Measurements from ENCODE around the gene PEMT. TPM values are rescaled to one million over a fixed set of nuclear protein-coding genes. Genes with fewer than 3 reads are reported as not detected.

PEMT gene
- total RNA-seq, 1 experiment from 2014 or later: 69.8 TPM

DNA sequence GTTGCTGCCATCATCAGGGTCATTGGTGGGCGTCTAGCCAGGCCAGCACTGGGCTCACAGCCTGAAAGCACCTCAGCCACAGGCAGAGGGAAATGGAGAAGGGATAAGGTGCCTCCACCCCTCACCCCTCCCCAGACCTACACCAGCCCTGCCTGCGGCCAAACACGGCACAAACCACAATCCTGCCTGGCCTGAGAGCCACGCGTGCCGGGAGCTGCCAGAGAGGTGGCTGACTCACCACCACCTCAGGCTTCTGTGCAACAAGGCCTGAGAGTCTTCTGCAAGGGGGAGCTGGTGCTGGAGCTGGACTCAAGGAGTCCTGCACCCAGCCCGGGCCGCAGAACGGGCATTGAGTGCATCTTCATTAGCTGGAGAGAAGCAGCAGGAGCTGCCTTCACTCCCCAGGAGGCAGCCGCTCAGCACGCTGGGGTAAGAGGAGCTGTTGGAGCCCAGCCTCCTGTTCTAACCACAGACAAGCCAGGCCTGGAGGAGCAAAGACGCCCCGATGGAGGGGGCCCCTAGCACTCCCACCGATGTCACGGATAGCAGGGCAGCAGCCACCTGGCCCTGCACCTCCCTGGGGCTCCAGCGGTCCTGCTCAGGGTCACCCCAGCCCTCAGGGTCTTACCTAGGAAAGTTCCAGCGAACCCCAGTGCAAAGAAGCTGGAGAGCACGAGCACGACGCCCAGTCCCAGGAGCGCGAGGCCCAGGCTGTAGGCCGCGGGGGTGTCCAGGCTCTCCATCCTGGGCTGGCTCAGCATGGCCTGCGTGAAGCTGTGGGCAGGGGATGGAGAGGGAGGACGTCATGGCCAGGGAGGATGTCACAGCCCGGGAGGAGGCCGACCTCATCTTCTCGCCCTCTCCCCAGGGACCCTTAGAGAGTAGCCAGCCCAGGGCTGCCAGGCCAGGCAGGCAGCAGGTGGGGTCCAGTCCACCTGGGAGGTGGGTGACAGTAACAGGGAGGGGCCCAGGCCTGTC is 79.3 kb downstream of the PEMT start:
- H3K36me3 ChIP-seq (ENCODE audit: insufficient read depth, low read length): no peaks in the 10 kb centered on the region
- no peak overlapping the region for H3K9ac ChIP-seq (ENCODE audit: low read length)
- H3K4me1 ChIP-seq (ENCODE audit: low read length): no peaks in the 10 kb centered on the region
- H3K79me2 ChIP-seq (ENCODE audit: low read length): no peaks in the 10 kb centered on the region
- H3K9me3 ChIP-seq (ENCODE audit: low read length): no peaks in the 10 kb centered on the region
- no peaks in the 10 kb centered on the region for H3K9me2 ChIP-seq (replicated peaks; ENCODE audit: insufficient read depth, low read length)
- H3K4me2 ChIP-seq (ENCODE audit: low read depth, low read length, poor library complexity, severe bottlenecking): no peak overlapping the region
- no peak for DNase-seq
- H2AFZ ChIP-seq (ENCODE audit: low read length): no peak overlapping the region
- no peak overlapping the region for H3K27ac ChIP-seq (ENCODE audit: low read length)
- H4K20me1 ChIP-seq (ENCODE audit: insufficient read depth, low read depth, low read length): no peaks in the 10 kb centered on the region; the same call in 1 of the 2 replicates
- H3K4me3 ChIP-seq (ENCODE audit: low read length): no peak overlapping the region
- no peaks in the 10 kb centered on the region for H3K27me3 ChIP-seq (ENCODE audit: low read length)

DNA sequence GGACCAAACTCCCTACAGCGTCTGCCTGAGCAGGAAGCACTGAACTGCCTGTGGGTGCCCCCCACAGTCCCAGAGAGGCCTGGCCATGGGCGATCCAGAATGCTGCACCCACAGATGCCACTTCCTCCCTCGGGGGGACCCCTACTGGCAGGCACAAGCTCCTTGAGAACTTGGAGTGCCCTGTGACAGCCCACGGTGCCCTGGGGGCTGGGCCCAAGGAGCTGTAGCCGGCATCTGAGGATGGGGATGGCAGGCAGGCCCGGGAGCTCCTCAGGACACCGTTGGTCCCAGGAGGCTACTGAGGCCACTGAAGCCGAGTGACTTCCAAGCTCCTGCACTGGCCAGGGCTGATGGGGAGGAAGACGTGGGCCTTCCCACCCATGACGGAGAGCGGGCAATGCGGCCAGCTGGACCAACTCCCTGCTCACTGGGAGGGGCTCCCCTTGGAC is 80.2 kb downstream of the PEMT start:
- no peak overlapping the region for H3K9ac ChIP-seq (ENCODE audit: low read length)
- no peaks in the 10 kb centered on the region; the same call in 1 of the 2 replicates for H4K20me1 ChIP-seq (ENCODE audit: insufficient read depth, low read depth, low read length)
- no peaks in the 10 kb centered on the region for H3K27me3 ChIP-seq (ENCODE audit: low read length)
- no peak overlapping the region for H2AFZ ChIP-seq (ENCODE audit: low read length)
- H3K4me3 ChIP-seq (ENCODE audit: low read length): no peak overlapping the region
- no peaks in the 10 kb centered on the region for H3K9me3 ChIP-seq (ENCODE audit: low read length)
- no peak overlapping the region for H3K4me2 ChIP-seq (ENCODE audit: low read depth, low read length, poor library complexity, severe bottlenecking)
- H3K9me2 ChIP-seq (replicated peaks; ENCODE audit: insufficient read depth, low read length): no peaks in the 10 kb centered on the region
- no peaks in the 10 kb centered on the region for H3K79me2 ChIP-seq (ENCODE audit: low read length)
- H3K4me1 ChIP-seq (ENCODE audit: low read length): no peaks in the 10 kb centered on the region
- no peak overlapping the region for H3K27ac ChIP-seq (ENCODE audit: low read length)
- no peak for DNase-seq
- no peaks in the 10 kb centered on the region for H3K36me3 ChIP-seq (ENCODE audit: insufficient read depth, low read length)

- Histone ChIP-seq H3K4me3 (ENCODE audit: low read length) (no peak overlapping the region), H2AFZ (ENCODE audit: low read length) (no peak overlapping the region), H4K20me1 (ENCODE audit: insufficient read depth, low read depth, low read length) (no peaks in the 10 kb centered on the region; the same call in 1 of the 2 replicates), H3K27me3 (ENCODE audit: low read length) (no peaks in the 10 kb centered on the region), H3K4me1 (ENCODE audit: low read length) (no peaks in the 10 kb centered on the region), H3K9ac (ENCODE audit: low read length) (no peak overlapping the region), H3K9me3 (ENCODE audit: low read length) (no peaks in the 10 kb centered on the region), H3K4me2 (ENCODE audit: low read depth, low read length, poor library complexity, severe bottlenecking) (no peak overlapping the region), H3K27ac (ENCODE audit: low read length) (no peak overlapping the region), H3K79me2 (ENCODE audit: low read length) (no peaks in the 10 kb centered on the region), H3K36me3 (ENCODE audit: insufficient read depth, low read length) (no peaks in the 10 kb centered on the region), H3K9me2 (replicated peaks; ENCODE audit: insufficient read depth, low read length) (no peaks in the 10 kb centered on the region)
- no peak for DNase-seq
Measured at GRCh38 chr17:17510456-17511292, 80.8 kb downstream of the PEMT start.

- peak; percentile 59 for DNase-seq
- no peak overlapping the region for H3K4me3 ChIP-seq (ENCODE audit: low read length)
- no peaks in the 10 kb centered on the region for H3K27me3 ChIP-seq (ENCODE audit: low read length)
- H3K9me3 ChIP-seq (ENCODE audit: low read length): no peaks in the 10 kb centered on the region
- H3K36me3 ChIP-seq (ENCODE audit: insufficient read depth, low read length): no peaks in the 10 kb centered on the region
- no peak overlapping the region for H2AFZ ChIP-seq (ENCODE audit: low read length)
- no peak overlapping the region for H3K27ac ChIP-seq (ENCODE audit: low read length)
- H3K79me2 ChIP-seq (ENCODE audit: low read length): no peaks in the 10 kb centered on the region
- H3K9me2 ChIP-seq (replicated peaks; ENCODE audit: insufficient read depth, low read length): no peaks in the 10 kb centered on the region
- H4K20me1 ChIP-seq (ENCODE audit: insufficient read depth, low read depth, low read length): no peaks in the 10 kb centered on the region; the same call in 1 of the 2 replicates
- H3K9ac ChIP-seq (ENCODE audit: low read length): no peak overlapping the region
- no peaks in the 10 kb centered on the region for H3K4me1 ChIP-seq (ENCODE audit: low read length)
- no peak overlapping the region for H3K4me2 ChIP-seq (ENCODE audit: low read depth, low read length, poor library complexity, severe bottlenecking)
Measured at GRCh38 chr17:17509601-17510425, 81.7 kb downstream of the PEMT start.

DNA sequence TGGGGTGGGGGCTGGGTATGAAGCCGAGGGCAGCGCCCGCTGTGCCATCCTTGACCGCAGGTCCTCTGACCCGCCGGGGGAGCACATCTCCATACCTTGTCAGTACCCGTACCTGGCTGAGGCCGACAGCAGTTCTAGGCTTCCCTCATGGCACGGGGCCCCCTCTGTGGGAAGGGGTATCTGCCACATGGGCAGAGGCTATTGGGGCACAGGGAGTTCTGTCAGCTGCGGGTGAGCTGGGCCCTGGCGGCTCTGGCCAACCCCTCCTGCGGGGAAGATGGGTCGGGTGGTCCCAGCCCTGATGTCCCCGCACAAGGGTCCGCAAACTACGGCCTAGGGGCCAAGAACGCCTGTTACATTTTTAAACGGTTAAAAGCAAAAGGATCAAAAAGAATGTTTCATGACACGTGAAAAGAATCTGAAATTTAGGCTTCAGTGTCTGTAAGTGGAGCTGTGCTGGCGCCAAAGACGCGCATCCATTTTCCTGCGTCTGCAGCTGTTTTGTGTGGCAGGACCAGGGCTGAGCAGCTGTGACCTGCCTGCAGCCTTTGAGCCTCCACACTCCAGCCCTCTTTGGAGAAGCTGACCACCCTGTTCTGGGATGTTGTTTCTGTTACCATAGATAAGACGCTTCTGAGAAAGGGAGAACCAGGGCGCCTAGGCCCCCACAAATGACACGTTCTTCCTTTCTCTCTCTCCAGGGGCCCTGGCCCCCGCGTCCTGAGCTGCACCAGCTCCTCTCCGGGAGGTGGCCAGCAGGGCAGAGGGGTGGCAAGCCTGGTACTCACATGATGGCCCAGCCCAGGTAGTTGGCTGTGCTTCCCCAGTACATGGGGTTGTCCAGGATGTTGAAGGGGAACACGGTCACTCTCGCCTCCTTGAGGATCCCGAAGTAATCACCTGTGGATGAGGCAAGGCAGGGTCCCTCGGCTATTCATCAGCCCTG is 82.6 kb downstream of the PEMT start:
- no peak overlapping the region for H3K4me2 ChIP-seq (ENCODE audit: low read depth, low read length, poor library complexity, severe bottlenecking)

GRCh38 chr17:17508019-17508535 is 83.4 kb downstream of the PEMT start:
- H3K4me3 ChIP-seq (ENCODE audit: low read length): no peak overlapping the region
- H3K36me3 ChIP-seq (ENCODE audit: insufficient read depth, low read length): no peaks in the 10 kb centered on the region
- no peak overlapping the region for H2AFZ ChIP-seq (ENCODE audit: low read length)
- H3K4me1 ChIP-seq (ENCODE audit: low read length): no peaks in the 10 kb centered on the region
- DNase-seq: no peak
- no peak overlapping the region for H3K27ac ChIP-seq (ENCODE audit: low read length)
- H3K9me2 ChIP-seq (replicated peaks; ENCODE audit: insufficient read depth, low read length): no peaks in the 10 kb centered on the region
- H3K27me3 ChIP-seq (ENCODE audit: low read length): no peaks in the 10 kb centered on the region
- no peak overlapping the region for H3K4me2 ChIP-seq (ENCODE audit: low read depth, low read length, poor library complexity, severe bottlenecking)
- no peak overlapping the region for H3K9ac ChIP-seq (ENCODE audit: low read length)
- no peaks in the 10 kb centered on the region; the same call in 1 of the 2 replicates for H4K20me1 ChIP-seq (ENCODE audit: insufficient read depth, low read depth, low read length)
- no peaks in the 10 kb centered on the region for H3K9me3 ChIP-seq (ENCODE audit: low read length)
- no peaks in the 10 kb centered on the region for H3K79me2 ChIP-seq (ENCODE audit: low read length)

More for the DNA sequence above, 82.6 kb downstream of the PEMT start:
- no peaks in the 10 kb centered on the region for H3K79me2 ChIP-seq (ENCODE audit: low read length)
- no peaks in the 10 kb centered on the region for H3K9me2 ChIP-seq (replicated peaks; ENCODE audit: insufficient read depth, low read length)
- H3K27me3 ChIP-seq (ENCODE audit: low read length): no peaks in the 10 kb centered on the region
- no peaks in the 10 kb centered on the region for H3K9me3 ChIP-seq (ENCODE audit: low read length)
- no peak overlapping the region for H3K27ac ChIP-seq (ENCODE audit: low read length)
- H3K36me3 ChIP-seq (ENCODE audit: insufficient read depth, low read length): no peaks in the 10 kb centered on the region
- H3K9ac ChIP-seq (ENCODE audit: low read length): no peak overlapping the region
- DNase-seq: no peak
- H4K20me1 ChIP-seq (ENCODE audit: insufficient read depth, low read depth, low read length): no peaks in the 10 kb centered on the region; the same call in 1 of the 2 replicates
- no peaks in the 10 kb centered on the region for H3K4me1 ChIP-seq (ENCODE audit: low read length)
- H2AFZ ChIP-seq (ENCODE audit: low read length): no peak overlapping the region
- H3K4me3 ChIP-seq (ENCODE audit: low read length): no peak overlapping the region

GRCh38 chr17:17507465-17508011 is 84.0 kb downstream of the PEMT start:
- H3K9me3 ChIP-seq (ENCODE audit: low read length): no peaks in the 10 kb centered on the region
- H3K27ac ChIP-seq (ENCODE audit: low read length): no peak overlapping the region
- no peak for DNase-seq
- no peak overlapping the region for H2AFZ ChIP-seq (ENCODE audit: low read length)
- no peaks in the 10 kb centered on the region for H3K9me2 ChIP-seq (replicated peaks; ENCODE audit: insufficient read depth, low read length)
- no peaks in the 10 kb centered on the region for H3K4me1 ChIP-seq (ENCODE audit: low read length)
- H3K4me2 ChIP-seq (ENCODE audit: low read depth, low read length, poor library complexity, severe bottlenecking): no peak overlapping the region
- H3K27me3 ChIP-seq (ENCODE audit: low read length): no peaks in the 10 kb centered on the region
- no peak overlapping the region for H3K9ac ChIP-seq (ENCODE audit: low read length)
- H3K36me3 ChIP-seq (ENCODE audit: insufficient read depth, low read length): no peaks in the 10 kb centered on the region
- H3K79me2 ChIP-seq (ENCODE audit: low read length): no peaks in the 10 kb centered on the region
- H3K4me3 ChIP-seq (ENCODE audit: low read length): no peak overlapping the region
- no peaks in the 10 kb centered on the region; the same call in 1 of the 2 replicates for H4K20me1 ChIP-seq (ENCODE audit: insufficient read depth, low read depth, low read length)

Data from Karpas-422 (cell line).